ENCODE data around the gene TMEM200A. TPM values are rescaled to one million over a fixed set of nuclear protein-coding genes. Genes with fewer than 3 reads are reported as not detected.

TMEM200A gene
- total and polyA plus RNA-seq, 2 donors: 3.9 to 7.4 TPM

- WGBS: 95% methylated on average over 7 of the region's 7 CpGs
- H3K27ac ChIP-seq (ENCODE audit: low read depth in 1 of 2, low read length in 1 of 2): no peak overlapping the region
- DNase-seq (ENCODE audit: low read depth in 6 of 9, low spot score in 9 of 9): no peak
Observed at GRCh38 chr6:130371921-130372420, 6.2 kb downstream of the TMEM200A start.

GRCh38 chr6:130372786-130373185 is 7.0 kb downstream of the TMEM200A start:
- DNase-seq (ENCODE audit: low read depth in 6 of 9, low spot score in 9 of 9): no peak
- peaks cover 3 to 5% of the 10 kb centered on the region in 2 donors for H3K27me3 ChIP-seq (ENCODE audit: control insufficient read depth in 2 of 2, insufficient read depth in 1 of 2, low read length in 1 of 2)
- H3K9me3 ChIP-seq (ENCODE audit: control insufficient read depth in 2 of 2, insufficient read depth in 1 of 2, low read length in 1 of 2): no peaks in the 10 kb centered on the region
- no peak overlapping the region for H3K4me3 ChIP-seq (ENCODE audit: low read length in 2 of 2)
- WGBS: 99% methylated on average over 1 of the region's 1 CpG
- H3K4me1 ChIP-seq (ENCODE audit: control insufficient read depth in 2 of 2, insufficient read depth in 2 of 2, low read length in 2 of 2): peaks cover 0 to 3% of the 10 kb centered on the region in 2 donors
- H3K36me3 ChIP-seq (ENCODE audit: control insufficient read depth in 2 of 2, insufficient read depth in 2 of 2, low read length in 1 of 2): no peaks in the 10 kb centered on the region
- no peak overlapping the region for H3K27ac ChIP-seq (ENCODE audit: low read depth in 1 of 2, low read length in 1 of 2)

More at GRCh38 chr6:130371921-130372420, 6.2 kb downstream of the TMEM200A start:
- Histone ChIP-seq H3K36me3 (ENCODE audit: control insufficient read depth in 2 of 2, insufficient read depth in 2 of 2, low read length in 1 of 2) (no peaks in the 10 kb centered on the region), H3K4me3 (ENCODE audit: low read length in 2 of 2) (no peak overlapping the region), H3K9me3 (ENCODE audit: control insufficient read depth in 2 of 2, insufficient read depth in 1 of 2, low read length in 1 of 2) (no peaks in the 10 kb centered on the region), H3K27me3 (ENCODE audit: control insufficient read depth in 2 of 2, insufficient read depth in 1 of 2, low read length in 1 of 2) (peaks cover 5 to 13% of the 10 kb centered on the region in 2 donors), H3K4me1 (ENCODE audit: control insufficient read depth in 2 of 2, insufficient read depth in 2 of 2, low read length in 2 of 2) (peaks cover 0 to 3% of the 10 kb centered on the region in 2 donors)

- Histone ChIP-seq H3K4me3 (ENCODE audit: low read length in 2 of 2) (no peak overlapping the region), H3K9me3 (ENCODE audit: control insufficient read depth in 2 of 2, insufficient read depth in 1 of 2, low read length in 1 of 2) (no peaks in the 10 kb centered on the region), H3K27ac (ENCODE audit: low read depth in 1 of 2, low read length in 1 of 2) (no peak overlapping the region), H3K27me3 (ENCODE audit: control insufficient read depth in 2 of 2, insufficient read depth in 1 of 2, low read length in 1 of 2) (no peaks in the 10 kb centered on the region), H3K36me3 (ENCODE audit: control insufficient read depth in 2 of 2, insufficient read depth in 2 of 2, low read length in 1 of 2) (no peaks in the 10 kb centered on the region), H3K4me1 (ENCODE audit: control insufficient read depth in 2 of 2, insufficient read depth in 2 of 2, low read length in 2 of 2) (peaks cover 0 to 3% of the 10 kb centered on the region in 2 donors)
- peak in 2 of 9 donors; percentile 26 to 50 for DNase-seq (ENCODE audit: low read depth in 6 of 9, low spot score in 9 of 9)
- WGBS: 63% methylated on average over 2 of the region's 2 CpGs
Observed at GRCh38 chr6:130373992-130374391, 8.2 kb downstream of the TMEM200A start.

GRCh38 chr6:130376936-130377335 is 11.1 kb downstream of the TMEM200A start:
- WGBS: 95% methylated on average over 1 of the region's 1 CpG
- DNase-seq (ENCODE audit: low read depth in 6 of 9, low spot score in 9 of 9): no peak
- Histone ChIP-seq H3K9me3 (ENCODE audit: control insufficient read depth in 2 of 2, insufficient read depth in 1 of 2, low read length in 1 of 2) (no peaks in the 10 kb centered on the region), H3K27me3 (ENCODE audit: control insufficient read depth in 2 of 2, insufficient read depth in 1 of 2, low read length in 1 of 2) (no peaks in the 10 kb centered on the region), H3K27ac (ENCODE audit: low read depth in 1 of 2, low read length in 1 of 2) (no peak overlapping the region), H3K36me3 (ENCODE audit: control insufficient read depth in 2 of 2, insufficient read depth in 2 of 2, low read length in 1 of 2) (no peaks in the 10 kb centered on the region), H3K4me3 (ENCODE audit: low read length in 2 of 2) (no peak overlapping the region), H3K4me1 (ENCODE audit: control insufficient read depth in 2 of 2, insufficient read depth in 2 of 2, low read length in 2 of 2) (peaks cover 5 to 16% of the 10 kb centered on the region in 2 donors)

GRCh38 chr6:130377371-130377770 is 11.6 kb downstream of the TMEM200A start:
- Histone ChIP-seq H3K36me3 (ENCODE audit: control insufficient read depth in 2 of 2, insufficient read depth in 2 of 2, low read length in 1 of 2) (no peaks in the 10 kb centered on the region), H3K27ac (ENCODE audit: low read depth in 1 of 2, low read length in 1 of 2) (no peak overlapping the region), H3K9me3 (ENCODE audit: control insufficient read depth in 2 of 2, insufficient read depth in 1 of 2, low read length in 1 of 2) (no peaks in the 10 kb centered on the region), H3K4me3 (ENCODE audit: low read length in 2 of 2) (no peak overlapping the region), H3K4me1 (ENCODE audit: control insufficient read depth in 2 of 2, insufficient read depth in 2 of 2, low read length in 2 of 2) (peaks cover 5 to 20% of the 10 kb centered on the region in 2 donors), H3K27me3 (ENCODE audit: control insufficient read depth in 2 of 2, insufficient read depth in 1 of 2, low read length in 1 of 2) (no peaks in the 10 kb centered on the region)
- no peak for DNase-seq (ENCODE audit: low read depth in 6 of 9, low spot score in 9 of 9)

- no peak for DNase-seq (ENCODE audit: low read depth in 6 of 9, low spot score in 9 of 9)
- Histone ChIP-seq H3K27me3 (ENCODE audit: control insufficient read depth in 2 of 2, insufficient read depth in 1 of 2, low read length in 1 of 2) (no peaks in the 10 kb centered on the region), H3K36me3 (ENCODE audit: control insufficient read depth in 2 of 2, insufficient read depth in 2 of 2, low read length in 1 of 2) (no peaks in the 10 kb centered on the region), H3K27ac (ENCODE audit: low read depth in 1 of 2, low read length in 1 of 2) (no peak overlapping the region), H3K9me3 (ENCODE audit: control insufficient read depth in 2 of 2, insufficient read depth in 1 of 2, low read length in 1 of 2) (no peaks in the 10 kb centered on the region), H3K4me3 (ENCODE audit: low read length in 2 of 2) (no peak overlapping the region), H3K4me1 (ENCODE audit: control insufficient read depth in 2 of 2, insufficient read depth in 2 of 2, low read length in 2 of 2) (peaks cover 5 to 25% of the 10 kb centered on the region in 2 donors)
- WGBS: 96% methylated on average over 2 of the region's 2 CpGs
Observed at GRCh38 chr6:130377915-130378314, 12.1 kb downstream of the TMEM200A start.

- peaks cover 5 to 22% of the 10 kb centered on the region in 2 donors for H3K4me1 ChIP-seq (ENCODE audit: control insufficient read depth in 2 of 2, insufficient read depth in 2 of 2, low read length in 2 of 2)
- no peak for DNase-seq (ENCODE audit: low read depth in 6 of 9, low spot score in 9 of 9)
- H3K27ac ChIP-seq (ENCODE audit: low read depth in 1 of 2, low read length in 1 of 2): no peak overlapping the region
- H3K9me3 ChIP-seq (ENCODE audit: control insufficient read depth in 2 of 2, insufficient read depth in 1 of 2, low read length in 1 of 2): no peaks in the 10 kb centered on the region
- 95% methylated on average over 3 of the region's 3 CpGs for WGBS
- no peaks in the 10 kb centered on the region for H3K27me3 ChIP-seq (ENCODE audit: control insufficient read depth in 2 of 2, insufficient read depth in 1 of 2, low read length in 1 of 2)
- no peaks in the 10 kb centered on the region for H3K36me3 ChIP-seq (ENCODE audit: control insufficient read depth in 2 of 2, insufficient read depth in 2 of 2, low read length in 1 of 2)
- H3K4me3 ChIP-seq (ENCODE audit: low read length in 2 of 2): no peak overlapping the region
Observed at GRCh38 chr6:130379223-130379622, 13.4 kb downstream of the TMEM200A start.

GRCh38 chr6:130381012-130381411 is 15.2 kb downstream of the TMEM200A start:
- Histone ChIP-seq H3K4me1 (ENCODE audit: control insufficient read depth in 2 of 2, insufficient read depth in 2 of 2, low read length in 2 of 2) (peaks cover 5 to 22% of the 10 kb centered on the region in 2 donors), H3K9me3 (ENCODE audit: control insufficient read depth in 2 of 2, insufficient read depth in 1 of 2, low read length in 1 of 2) (no peaks in the 10 kb centered on the region), H3K36me3 (ENCODE audit: control insufficient read depth in 2 of 2, insufficient read depth in 2 of 2, low read length in 1 of 2) (no peaks in the 10 kb centered on the region), H3K4me3 (ENCODE audit: low read length in 2 of 2) (no peak overlapping the region), H3K27me3 (ENCODE audit: control insufficient read depth in 2 of 2, insufficient read depth in 1 of 2, low read length in 1 of 2) (no peaks in the 10 kb centered on the region), H3K27ac (ENCODE audit: low read depth in 1 of 2, low read length in 1 of 2) (peak overlapping the region in 1 of 2 donors; percentile 48)
- DNase-seq (ENCODE audit: low read depth in 6 of 9, low spot score in 9 of 9): no peak

- no peak overlapping the region for H3K4me3 ChIP-seq (ENCODE audit: low read length in 2 of 2)
- DNase-seq (ENCODE audit: low read depth in 6 of 9, low spot score in 9 of 9): peak in 6 of 9 donors; percentile 38 to 84 (median 57)
- peak overlapping the region in 1 of 2 donors; percentile 45 for H3K27ac ChIP-seq (ENCODE audit: low read depth in 1 of 2, low read length in 1 of 2)
- 46% methylated on average over 7 of the region's 7 CpGs for WGBS
- no peaks in the 10 kb centered on the region for H3K9me3 ChIP-seq (ENCODE audit: control insufficient read depth in 2 of 2, insufficient read depth in 1 of 2, low read length in 1 of 2)
- H3K36me3 ChIP-seq (ENCODE audit: control insufficient read depth in 2 of 2, insufficient read depth in 2 of 2, low read length in 1 of 2): no peaks in the 10 kb centered on the region
- no peaks in the 10 kb centered on the region for H3K27me3 ChIP-seq (ENCODE audit: control insufficient read depth in 2 of 2, insufficient read depth in 1 of 2, low read length in 1 of 2)
- H3K4me1 ChIP-seq (ENCODE audit: control insufficient read depth in 2 of 2, insufficient read depth in 2 of 2, low read length in 2 of 2): peaks cover 5 to 22% of the 10 kb centered on the region in 2 donors
Observed at GRCh38 chr6:130381459-130382380, 15.9 kb downstream of the TMEM200A start.

Data from thymus (tissue), 11 donors.